ENCODE data around the gene SPRYD7. TPM values are rescaled to one million over a fixed set of nuclear protein-coding genes. Genes with fewer than 3 reads are reported as not detected.
"Not testable (repeated sequence)": the region's sequence is repeated elsewhere in the genome, so short reads cannot be mapped to it uniquely, and the experiment has no call there.

SPRYD7 gene
- polyA plus RNA-seq, 3 donors = 10.7 to 11.9 (median 11.3) TPM

DNA sequence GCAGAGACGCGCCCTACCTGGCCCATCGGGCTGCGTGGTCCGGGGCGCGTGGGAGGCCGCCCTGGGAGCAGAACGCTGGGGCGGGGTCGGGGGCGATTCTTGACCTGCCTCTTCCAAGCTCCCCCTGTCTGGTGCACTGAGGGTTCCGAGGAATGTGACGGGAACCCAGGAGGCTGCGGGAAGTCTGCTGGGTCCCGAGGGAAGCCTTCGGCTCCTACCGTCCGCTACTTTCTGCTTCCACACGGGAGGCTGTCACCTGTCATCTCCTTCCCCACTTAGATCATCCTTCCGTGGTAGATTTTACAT is 781 bp upstream of the SPRYD7 start:
- no peak for DNase-seq

GRCh38 chr13:49935171-49936074 is 717 bp downstream of the SPRYD7 start:
- DNase-seq = no peak

DNA sequence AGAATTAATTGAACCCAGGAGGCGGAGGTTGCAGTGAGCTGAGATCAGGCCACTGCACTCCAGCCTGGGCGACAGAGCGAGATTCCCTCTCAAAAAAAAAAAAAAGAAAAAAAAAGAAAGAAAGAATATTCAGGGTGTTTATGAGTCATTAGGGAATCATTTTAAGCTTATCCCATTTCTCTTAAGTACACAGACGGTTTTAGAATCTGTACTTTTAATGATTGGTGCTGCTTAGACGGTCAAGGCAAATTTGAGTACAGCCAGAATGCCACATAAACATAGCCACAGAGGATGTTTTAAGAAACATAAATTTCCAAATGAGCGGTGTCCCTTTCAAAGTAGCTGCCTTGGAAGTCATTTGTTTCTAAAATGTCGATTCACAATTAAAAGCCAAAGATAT is 2.6 kb downstream of the SPRYD7 start:
- DNase-seq = no peak

GRCh38 chr13:49932868-49933267 is 3.3 kb downstream of the SPRYD7 start:
- no peak for DNase-seq

- DNase-seq = no peak
These were observed 4.1 kb downstream of the SPRYD7 start for GRCh38 chr13:49932066-49932465.

GRCh38 chr13:49927755-49928154 is 8.4 kb downstream of the SPRYD7 start:
- no peak for DNase-seq

- no peak for DNase-seq
These were observed 10.2 kb downstream of the SPRYD7 start for GRCh38 chr13:49925881-49926418.

DNA sequence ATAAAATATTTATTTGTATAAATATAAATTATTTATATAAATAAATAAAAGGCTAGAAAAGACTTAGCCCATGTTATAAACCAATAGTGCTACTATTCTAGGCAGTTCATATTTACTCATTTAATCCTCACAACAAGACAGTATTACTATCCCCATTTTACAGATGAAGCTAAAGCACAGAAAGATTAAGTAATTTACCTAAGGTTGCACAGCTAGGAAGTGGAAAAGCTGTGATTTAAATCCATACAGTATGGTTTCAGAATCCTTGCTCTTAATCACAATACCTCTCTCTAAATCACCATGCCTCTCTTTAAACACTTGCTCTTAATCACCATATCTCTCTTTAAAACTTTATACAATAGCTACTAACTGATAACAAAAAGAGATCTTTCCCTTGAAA is 13.8 kb downstream of the SPRYD7 start:
- no peak for DNase-seq

DNA sequence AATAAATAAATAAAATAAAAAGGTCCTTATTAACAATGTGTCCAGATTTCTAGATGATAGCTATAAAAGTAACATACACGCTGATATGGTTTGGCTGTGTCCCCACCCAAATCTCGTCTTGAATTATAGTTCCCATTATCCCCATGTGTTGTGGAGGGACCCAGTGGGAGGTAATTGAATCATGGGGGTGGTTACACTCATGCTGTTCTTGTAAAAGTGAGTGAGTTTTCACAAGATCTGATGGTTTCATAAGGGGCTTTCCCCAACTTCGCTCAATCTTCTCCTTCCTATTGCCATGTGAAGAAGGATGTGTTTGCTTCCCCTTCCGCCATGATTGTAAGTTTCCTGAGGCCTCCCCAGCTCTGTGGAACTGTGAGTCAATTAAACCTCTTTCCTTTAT is 15.2 kb downstream of the SPRYD7 start:
- DNase-seq = not testable (repeated sequence)

DNA sequence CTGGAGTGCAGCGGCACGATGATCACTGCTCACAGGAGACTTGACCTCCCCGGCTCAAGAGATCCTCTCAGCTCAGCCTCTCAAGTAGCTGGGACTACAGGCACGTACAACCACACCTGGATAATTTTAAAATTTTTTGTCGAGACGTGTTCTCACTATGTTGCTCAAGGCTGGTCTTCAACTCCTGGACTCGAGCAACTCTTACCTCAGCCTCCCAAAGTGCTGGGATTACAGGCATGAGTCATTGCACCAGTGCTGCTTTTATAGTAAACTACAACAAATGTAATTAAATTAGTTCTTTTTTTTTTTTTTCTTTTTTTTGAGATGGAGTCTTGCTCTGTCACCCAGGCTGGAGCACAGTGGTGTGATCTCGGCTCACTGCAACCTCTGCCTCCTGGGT is 18.0 kb downstream of the SPRYD7 start:
- DNase-seq = not testable (repeated sequence)

GRCh38 chr13:49914947-49915346 is 21.2 kb downstream of the SPRYD7 start:
- no peak for DNase-seq

DNA sequence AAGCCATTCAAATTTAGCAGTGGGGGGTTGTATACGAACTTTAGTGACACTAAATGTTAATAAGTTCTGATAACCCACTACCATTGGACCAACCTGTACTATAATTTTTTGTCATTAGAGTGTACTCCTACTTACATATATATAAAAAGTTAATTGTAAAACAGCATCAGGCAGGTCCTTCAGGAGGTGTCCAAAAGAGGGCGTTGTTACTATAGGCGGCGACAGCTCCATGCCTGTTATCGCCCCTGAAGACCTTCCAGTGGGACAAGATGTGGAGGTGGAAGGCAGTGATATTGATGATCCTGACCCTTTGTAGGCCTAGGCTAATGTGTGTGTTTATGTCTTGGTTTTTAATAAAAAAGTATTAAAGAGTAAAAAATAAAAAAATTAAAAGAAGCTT is 27.5 kb downstream of the SPRYD7 start:
- no peak for DNase-seq

DNA sequence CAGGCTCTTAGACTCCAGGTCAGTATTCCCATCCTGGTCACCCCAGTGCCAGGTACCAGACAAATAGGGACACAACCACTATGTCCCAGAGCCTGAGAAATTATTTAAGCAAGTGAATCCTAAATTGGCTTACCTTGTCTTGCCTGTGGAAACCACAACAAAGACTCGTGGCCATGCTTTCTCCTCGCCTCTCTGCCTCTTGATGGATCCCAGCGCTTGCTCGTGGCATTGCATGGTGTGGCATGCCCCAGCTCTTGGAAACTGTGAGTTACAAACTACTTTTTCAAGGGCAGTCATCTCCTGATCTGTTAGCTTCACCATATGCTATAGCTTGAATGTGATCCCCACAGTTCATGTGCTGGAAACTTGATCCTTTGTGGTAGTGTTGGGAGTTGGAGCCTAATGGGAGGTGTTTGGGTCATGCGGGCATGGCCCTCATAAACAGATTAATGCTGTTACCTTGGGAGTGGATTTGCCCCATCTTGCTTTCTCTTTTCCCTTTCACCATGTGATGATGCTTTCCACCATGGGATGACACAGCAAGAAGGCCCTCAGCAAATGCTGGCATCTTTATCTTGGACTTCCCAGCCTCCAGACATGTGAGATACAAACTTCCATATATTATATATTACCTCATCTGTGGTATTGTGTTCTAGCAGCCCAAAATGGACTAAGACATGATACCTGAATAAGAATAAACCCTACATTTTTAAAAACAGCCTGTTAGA is 31.2 kb downstream of the SPRYD7 start:
- DNase-seq = no peak

DNA sequence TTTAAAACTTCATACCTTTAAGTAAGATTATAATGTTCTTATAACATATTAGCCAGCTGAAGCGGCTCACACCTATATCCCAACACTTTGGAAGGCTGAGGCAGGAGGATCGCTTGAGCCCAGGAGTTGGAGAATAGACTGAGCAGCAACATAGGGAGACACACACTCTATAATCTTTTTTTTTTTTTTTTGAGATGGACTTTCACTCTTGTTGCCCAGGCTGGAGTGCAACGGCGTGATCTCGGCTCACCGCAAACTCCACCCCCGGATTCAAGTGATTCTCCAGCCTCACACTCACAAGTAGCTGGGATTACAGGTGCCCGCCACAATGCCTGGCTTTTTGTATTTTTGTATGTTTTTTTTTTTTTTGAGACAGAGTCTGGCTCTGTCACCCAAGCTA is 37.3 kb downstream of the SPRYD7 start:
- DNase-seq = no peak

DNA sequence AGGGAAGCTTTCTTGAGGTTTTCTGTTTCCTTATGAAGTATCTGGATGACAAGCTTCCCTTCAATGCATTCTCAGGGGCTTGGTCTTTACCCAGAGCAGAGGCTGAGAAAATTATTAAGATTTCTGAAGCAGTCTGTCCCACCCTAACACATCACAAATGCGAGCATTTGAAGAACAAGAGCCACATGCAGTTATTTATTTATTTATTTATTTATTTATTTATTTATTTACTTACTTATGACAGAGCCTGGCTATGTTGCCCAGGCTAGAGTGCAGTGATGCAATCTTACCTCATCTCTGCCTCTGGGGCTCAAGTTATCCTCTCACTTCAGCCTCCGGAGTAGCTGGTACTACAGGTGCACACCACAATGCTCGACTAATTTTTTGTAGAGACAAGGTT is 38.4 kb downstream of the SPRYD7 start:
- no peak for DNase-seq

- DNase-seq = no peak
These were observed 40.3 kb downstream of the SPRYD7 start for GRCh38 chr13:49895826-49896225.

- DNase-seq = no peak
These were observed 42.5 kb downstream of the SPRYD7 start for GRCh38 chr13:49893591-49893990.

DNA sequence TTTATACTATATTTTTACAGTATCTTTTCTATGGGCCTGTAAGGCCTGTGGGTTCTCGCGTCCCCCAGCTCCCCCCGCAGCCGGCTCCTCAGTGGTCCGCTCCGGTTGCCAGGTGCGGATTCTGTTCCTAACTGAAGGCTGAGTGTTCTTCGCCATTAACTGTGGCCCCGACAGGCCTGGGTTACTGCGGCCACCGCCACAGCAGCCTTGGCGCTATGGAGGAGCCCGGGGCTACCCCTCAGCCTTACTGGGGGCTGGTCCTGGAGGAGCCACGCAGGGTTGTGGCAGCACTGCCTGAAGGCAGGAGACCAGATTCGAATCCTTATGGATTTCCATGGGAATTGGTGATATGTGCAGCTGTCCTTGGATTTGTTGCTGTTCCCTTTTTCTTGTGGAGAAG is 45.8 kb downstream of the SPRYD7 start:
- no peak for DNase-seq

- DNase-seq = no peak
These were observed 57.5 kb downstream of the SPRYD7 start for GRCh38 chr13:49878682-49879081.

GRCh38 chr13:49877629-49878218 is 58.4 kb downstream of the SPRYD7 start:
- DNase-seq = no peak

GRCh38 chr13:49874430-49874829 is 61.7 kb downstream of the SPRYD7 start:
- no peak for DNase-seq

DNA sequence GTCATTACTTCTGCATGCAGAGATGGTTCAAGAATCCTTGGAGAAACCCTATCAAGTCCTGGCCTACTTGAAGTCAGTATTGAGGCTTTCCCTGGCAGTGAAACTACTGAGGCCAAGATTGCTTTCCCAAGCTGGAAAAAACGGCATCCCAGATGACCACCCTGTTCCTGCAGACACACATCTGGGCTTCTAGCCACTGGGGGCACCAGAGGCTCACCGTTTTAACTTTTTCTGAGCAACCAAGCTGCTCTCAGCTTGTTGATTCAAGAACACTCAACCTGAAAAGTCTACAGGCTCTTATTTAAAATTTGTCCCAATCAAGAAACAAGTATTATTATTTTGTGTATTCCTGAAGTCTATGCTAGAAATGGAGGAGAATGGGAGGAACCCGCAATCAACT is 66.6 kb downstream of the SPRYD7 start:
- DNase-seq = no peak

- DNase-seq = no peak
These were observed 68.3 kb downstream of the SPRYD7 start for GRCh38 chr13:49867834-49868233.

Data from renal pelvis (tissue), 4 donors.